B cell (primary cell): ENCODE results near the gene MRPS34.

Source experiments
- CTCF ChIP-seq: fragments of 200-600 bp; IDR thresholded peaks from one replicate; pipeline ENCODE4 v1.8.0; 2022; ENCODE audit warnings: antibody characterized with exemption, mild to moderate bottlenecking
- EZH2 ChIP-seq: IDR thresholded peaks from 2 replicates; pipeline ENCODE4 v1.6.1; 2012; ENCODE audit warnings: borderline replicate concordance, low read depth, mild to moderate bottlenecking, moderate library complexity, low read length; ENCODE audit not compliant: insufficient read depth, poor library complexity, severe bottlenecking

- no peak for TF ChIP-seq EZH2
- TF ChIP-seq CTCF, result no peak
These were observed 7.1 kb upstream of the MRPS34 start for GRCh38 chr16:1779741-1780676.
